Upper lobe of left lung (tissue), 6 donors: ENCODE results near the gene OLFML1. TPM values are rescaled to one million over a fixed set of nuclear protein-coding genes. Genes with fewer than 3 reads are reported as not detected.

Source experiments
- ATAC-seq, 2 donors: fragments of 200-7000 bp; cut with Tn5 transposase; one replicate each; pipeline ENCODE4 v1.9.1; 2022; ENCODE audit warnings: mild to moderate bottlenecking in 2 of 2, moderate library complexity in 2 of 2; ENCODE audit not compliant: low FRiP score in 2 of 2
- DNase-seq, 2 donors: peaks; one replicate each; pipeline ENCODE4 v3.0.0-alpha.2; 2019 to 2020
- H3K27ac ChIP-seq, 4 donors: fragments of 200-600 bp; sonication (generic); one replicate each; pipeline ENCODE4 v1.5.1; 2016 to 2019
- H3K27me3 ChIP-seq, 4 donors: fragments of 200-600 bp; sonication (generic); one replicate each; pipeline ENCODE4 v1.5.1; 2017 to 2019
- H3K36me3 ChIP-seq, 4 donors: fragments of 200-600 bp; sonication (generic); one replicate each; pipeline ENCODE4 v1.5.1; 2016 to 2019
- H3K4me1 ChIP-seq, 4 donors: fragments of 200-600 bp; sonication (generic); one replicate each; pipeline ENCODE4 v1.5.1; 2018 to 2019
- H3K4me3 ChIP-seq, 4 donors: fragments of 200-600 bp; sonication (generic); one replicate each; pipeline ENCODE4 v1.5.1; 2017 to 2019; ENCODE audit warnings: mild to moderate bottlenecking in 2 of 4, moderate library complexity in 1 of 4
- H3K9me3 ChIP-seq, 4 donors: fragments of 200-600 bp; sonication (generic); one replicate each; pipeline ENCODE4 v1.5.1; 2018 to 2019
- EP300 ChIP-seq, 4 donors: sonication (generic); formaldehyde crosslinking; IDR thresholded peaks; one replicate each; pipeline ENCODE4 v1.5.1; 2017; ENCODE audit warnings: antibody characterized with exemption in 4 of 4, control low read depth in 2 of 4
- POLR2A ChIP-seq, 4 donors: fragments of 450-650 bp; IDR thresholded peaks; one replicate each; pipeline ENCODE4 v1.5.1; 2016 to 2017; ENCODE audit warnings: antibody characterized with exemption in 4 of 4, mild to moderate bottlenecking in 2 of 4
- POLR2AphosphoS5 ChIP-seq, 2 donors: sonication (generic); formaldehyde crosslinking; IDR thresholded peaks; one replicate each; pipeline ENCODE4 v1.5.1; 2017; ENCODE audit warnings: antibody characterized with exemption in 2 of 2
- WGBS, 2 donors: methylation state at CpG; one replicate each; pipeline ENCODE4 v1.1.5; 2017 to 2018; 5-methylcytosine and 5-hydroxymethylcytosine counted together
- total RNA-seq, 6 donors: library from RNA; depleted of rRNA in 4 of 6; stranded (reverse); fragments of >200 nt in 4 of 6; gene quantifications; one replicate each; pipeline versions ENCODE4 v1.1.0 to v1.2.1, GENCODE V29; 2016 to 2021
- TF ChIP-seq, protein P1 (sequence below), 6 experiments: fragments of 450-650 bp in 4 of 6; fragments of 200-600 bp in 2 of 6; sonication (generic) in 2 of 6; IDR thresholded peaks; one replicate each; pipeline ENCODE4 v1.5.1; 2016 to 2019; ENCODE audit warnings: antibody characterized with exemption in 6 of 6
- donor health status: DM: no; HTN: no; CAD: no; lungs with moderate emphysema.
- donor health status: DM: no; HTN: yes; CAD: no; lungs with severe emphysema.

The OLFML1 gene
- total RNA-seq, 6 donors from 2014 or later, result 1.6 to 34.2 (median 4.6) TPM

- no peak for DNase-seq
- peak in 1 of 2 donors; percentile 72 for ATAC-seq
- Histone ChIP-seq H3K9me3 (no peaks in the 10 kb centered on the region), H3K36me3 (no peaks in the 10 kb centered on the region), H3K27ac (peak overlapping the region in 1 of 4 donors; percentile 44), H3K27me3 (no peaks in the 10 kb centered on the region), H3K4me1 (no peaks in the 10 kb centered on the region), H3K4me3 (no peak overlapping the region)
- TF ChIP-seq POLR2A (IDR thresholded peaks at IDR 0.05) (no peak), EP300 (IDR thresholded peaks at IDR 0.05) (no peak), POLR2AphosphoS5 (IDR thresholded peaks at IDR 0.05) (peak in 1 of 2 donors; percentile 22)
- WGBS, 2 donors, result 87 to 90% methylated on average over 4 of the region's 4 CpGs
Measured at GRCh38 chr11:7490054-7490453, 4.7 kb downstream of the OLFML1 start.

GRCh38 chr11:7490535-7490934, 5.2 kb downstream of the OLFML1 start:
- 72 to 88% methylated on average over 1 of the region's 1 CpG for WGBS, 2 donors
- H3K9me3 ChIP-seq, result no peaks in the 10 kb centered on the region
- H3K27me3 ChIP-seq, result no peaks in the 10 kb centered on the region
- DNase-seq, result no peak
- H3K36me3 ChIP-seq, result no peaks in the 10 kb centered on the region
- no peak overlapping the region for H3K4me3 ChIP-seq
- no peaks in the 10 kb centered on the region for H3K4me1 ChIP-seq
- TF ChIP-seq POLR2A (IDR thresholded peaks at IDR 0.05), result no peak
- no peak for TF ChIP-seq POLR2AphosphoS5 (IDR thresholded peaks at IDR 0.05)
- TF ChIP-seq, protein P1, sequence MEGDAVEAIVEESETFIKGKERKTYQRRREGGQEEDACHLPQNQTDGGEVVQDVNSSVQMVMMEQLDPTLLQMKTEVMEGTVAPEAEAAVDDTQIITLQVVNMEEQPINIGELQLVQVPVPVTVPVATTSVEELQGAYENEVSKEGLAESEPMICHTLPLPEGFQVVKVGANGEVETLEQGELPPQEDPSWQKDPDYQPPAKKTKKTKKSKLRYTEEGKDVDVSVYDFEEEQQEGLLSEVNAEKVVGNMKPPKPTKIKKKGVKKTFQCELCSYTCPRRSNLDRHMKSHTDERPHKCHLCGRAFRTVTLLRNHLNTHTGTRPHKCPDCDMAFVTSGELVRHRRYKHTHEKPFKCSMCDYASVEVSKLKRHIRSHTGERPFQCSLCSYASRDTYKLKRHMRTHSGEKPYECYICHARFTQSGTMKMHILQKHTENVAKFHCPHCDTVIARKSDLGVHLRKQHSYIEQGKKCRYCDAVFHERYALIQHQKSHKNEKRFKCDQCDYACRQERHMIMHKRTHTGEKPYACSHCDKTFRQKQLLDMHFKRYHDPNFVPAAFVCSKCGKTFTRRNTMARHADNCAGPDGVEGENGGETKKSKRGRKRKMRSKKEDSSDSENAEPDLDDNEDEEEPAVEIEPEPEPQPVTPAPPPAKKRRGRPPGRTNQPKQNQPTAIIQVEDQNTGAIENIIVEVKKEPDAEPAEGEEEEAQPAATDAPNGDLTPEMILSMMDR (IDR thresholded peaks at IDR 0.05), result no peak
- TF ChIP-seq EP300 (IDR thresholded peaks at IDR 0.05), result no peak
- ATAC-seq, result no peak
- H3K27ac ChIP-seq, result peak overlapping the region in 1 of 4 donors; percentile 44

- H3K27ac ChIP-seq, result no peak overlapping the region
- no peak for DNase-seq
- no peaks in the 10 kb centered on the region for H3K36me3 ChIP-seq
- WGBS, 2 donors, result 43 to 80% methylated on average over 1 of the region's 1 CpG
- no peaks in the 10 kb centered on the region for H3K9me3 ChIP-seq
- peaks cover 0 to 4% (median 2%) of the 10 kb centered on the region in 4 donors for H3K4me1 ChIP-seq
- H3K27me3 ChIP-seq, result no peaks in the 10 kb centered on the region
- TF ChIP-seq, protein P1 (IDR thresholded peaks at IDR 0.05), result no peak
- TF ChIP-seq EP300 (IDR thresholded peaks at IDR 0.05) (no peak), POLR2A (IDR thresholded peaks at IDR 0.05) (no peak), POLR2AphosphoS5 (IDR thresholded peaks at IDR 0.05) (no peak)
- no peak overlapping the region for H3K4me3 ChIP-seq
- ATAC-seq, result no peak
Measured at GRCh38 chr11:7492253-7492652, 6.9 kb downstream of the OLFML1 start.

DNA sequence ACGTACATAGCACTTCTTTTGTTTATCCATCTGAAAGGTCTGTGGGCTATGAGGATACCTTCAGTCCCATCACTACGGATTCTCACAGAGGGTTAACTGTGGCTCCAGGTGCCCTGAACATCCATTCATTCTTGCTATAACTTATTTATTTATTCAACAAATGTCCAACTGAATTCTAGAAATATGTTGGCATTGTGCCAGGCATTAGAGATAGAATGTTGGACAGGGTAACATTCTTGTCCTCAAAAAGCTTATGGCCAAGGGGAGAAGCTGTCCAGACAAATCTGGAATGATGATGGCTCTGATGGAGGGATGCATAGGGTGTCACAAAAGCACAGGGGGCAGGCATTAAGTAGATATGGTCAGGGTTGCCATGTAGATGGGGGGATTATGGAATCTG, 8.4 kb downstream of the OLFML1 start:
- DNase-seq (no peak), ATAC-seq (no peak)
- TF ChIP-seq, protein P1 (IDR thresholded peaks at IDR 0.05), result no peak
- no peak for TF ChIP-seq POLR2A (IDR thresholded peaks at IDR 0.05)
- no peak for TF ChIP-seq EP300 (IDR thresholded peaks at IDR 0.05)
- no peak for TF ChIP-seq POLR2AphosphoS5 (IDR thresholded peaks at IDR 0.05)
- Histone ChIP-seq H3K4me3 (no peak overlapping the region), H3K4me1 (peaks cover 0 to 6% (median 2%) of the 10 kb centered on the region in 4 donors), H3K36me3 (no peaks in the 10 kb centered on the region), H3K27ac (no peak overlapping the region), H3K27me3 (no peaks in the 10 kb centered on the region), H3K9me3 (no peaks in the 10 kb centered on the region)
- 81 to 87% methylated on average over 2 of the region's 2 CpGs for WGBS, 2 donors

DNA sequence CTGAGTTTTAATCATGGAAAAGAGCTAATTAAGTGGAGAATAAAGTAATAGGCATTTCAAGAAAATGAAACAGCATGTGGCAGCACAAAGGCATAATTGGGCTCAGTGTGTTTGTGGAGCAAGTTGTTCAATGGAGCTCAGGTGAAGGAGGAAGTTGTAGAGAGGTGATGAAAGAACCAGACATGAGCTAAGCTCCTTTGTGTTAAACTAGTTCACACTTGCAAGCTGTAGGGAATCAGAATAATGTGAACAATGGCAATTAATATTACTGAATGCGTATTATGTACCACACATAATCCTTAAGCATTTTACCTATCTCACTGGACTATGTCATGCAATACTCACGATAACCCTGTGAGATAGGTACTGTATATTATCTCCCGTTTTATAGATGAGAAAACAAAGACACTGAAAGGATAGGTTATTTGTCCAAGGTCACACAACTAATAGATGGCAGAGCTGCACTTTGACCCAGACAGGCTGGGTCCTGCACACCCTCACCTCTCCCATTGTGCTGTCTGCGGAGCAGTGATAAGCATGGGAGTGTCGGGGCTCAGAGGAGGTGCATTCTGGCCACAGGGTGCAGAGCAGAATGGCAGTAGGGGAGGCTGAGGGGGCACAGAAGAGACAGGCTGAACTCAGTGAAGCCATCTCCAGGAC, 8.9 kb downstream of the OLFML1 start:
- ATAC-seq, result no peak
- no peaks in the 10 kb centered on the region for H3K36me3 ChIP-seq
- TF ChIP-seq POLR2AphosphoS5 (IDR thresholded peaks at IDR 0.05) (no peak), POLR2A (IDR thresholded peaks at IDR 0.05) (no peak), EP300 (IDR thresholded peaks at IDR 0.05) (no peak)
- TF ChIP-seq, protein P1 (IDR thresholded peaks at IDR 0.05), result no peak

More for the DNA sequence above, 8.9 kb downstream of the OLFML1 start:
- no peaks in the 10 kb centered on the region for H3K27me3 ChIP-seq
- no peak for DNase-seq
- 90 to 95% methylated on average over 5 of the region's 5 CpGs for WGBS, 2 donors
- H3K4me3 ChIP-seq, result no peak overlapping the region
- no peak overlapping the region for H3K27ac ChIP-seq
- no peaks in the 10 kb centered on the region for H3K9me3 ChIP-seq
- H3K4me1 ChIP-seq, result peaks cover 0 to 6% (median 2%) of the 10 kb centered on the region in 4 donors
